HL-60 (cell line): ENCODE results near the gene ARL13B.

ENCODE experiments used
- POLR2AphosphoS5 ChIP-seq: IDR thresholded peaks from 2 replicates; pipeline ENCODE4 v1.6.1; 2012; ENCODE audit warnings: low read depth
- TF ChIP-seq, protein P1 (sequence below): IDR thresholded peaks from one replicate; pipeline ENCODE4 v1.5.1; 2011; ENCODE audit warnings: low read length, control low read depth, inconsistent platforms; ENCODE audit not compliant: insufficient read depth

- TF ChIP-seq, protein P1, sequence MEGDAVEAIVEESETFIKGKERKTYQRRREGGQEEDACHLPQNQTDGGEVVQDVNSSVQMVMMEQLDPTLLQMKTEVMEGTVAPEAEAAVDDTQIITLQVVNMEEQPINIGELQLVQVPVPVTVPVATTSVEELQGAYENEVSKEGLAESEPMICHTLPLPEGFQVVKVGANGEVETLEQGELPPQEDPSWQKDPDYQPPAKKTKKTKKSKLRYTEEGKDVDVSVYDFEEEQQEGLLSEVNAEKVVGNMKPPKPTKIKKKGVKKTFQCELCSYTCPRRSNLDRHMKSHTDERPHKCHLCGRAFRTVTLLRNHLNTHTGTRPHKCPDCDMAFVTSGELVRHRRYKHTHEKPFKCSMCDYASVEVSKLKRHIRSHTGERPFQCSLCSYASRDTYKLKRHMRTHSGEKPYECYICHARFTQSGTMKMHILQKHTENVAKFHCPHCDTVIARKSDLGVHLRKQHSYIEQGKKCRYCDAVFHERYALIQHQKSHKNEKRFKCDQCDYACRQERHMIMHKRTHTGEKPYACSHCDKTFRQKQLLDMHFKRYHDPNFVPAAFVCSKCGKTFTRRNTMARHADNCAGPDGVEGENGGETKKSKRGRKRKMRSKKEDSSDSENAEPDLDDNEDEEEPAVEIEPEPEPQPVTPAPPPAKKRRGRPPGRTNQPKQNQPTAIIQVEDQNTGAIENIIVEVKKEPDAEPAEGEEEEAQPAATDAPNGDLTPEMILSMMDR = no peak
- no peak for TF ChIP-seq POLR2AphosphoS5
Observed at GRCh38 chr3:94043285-94043684, 63.3 kb downstream of the ARL13B start.
